ENCODE data around the gene DLAT. TPM values are rescaled to one million over a fixed set of nuclear protein-coding genes. Genes with fewer than 3 reads are reported as not detected.
"Not testable (repeated sequence)": the region's sequence is repeated elsewhere in the genome, so short reads cannot be mapped to it uniquely, and the experiment has no call there.

The DLAT gene
- total RNA-seq, 1 donor from 2014 or later, result 37.6 TPM

DNA sequence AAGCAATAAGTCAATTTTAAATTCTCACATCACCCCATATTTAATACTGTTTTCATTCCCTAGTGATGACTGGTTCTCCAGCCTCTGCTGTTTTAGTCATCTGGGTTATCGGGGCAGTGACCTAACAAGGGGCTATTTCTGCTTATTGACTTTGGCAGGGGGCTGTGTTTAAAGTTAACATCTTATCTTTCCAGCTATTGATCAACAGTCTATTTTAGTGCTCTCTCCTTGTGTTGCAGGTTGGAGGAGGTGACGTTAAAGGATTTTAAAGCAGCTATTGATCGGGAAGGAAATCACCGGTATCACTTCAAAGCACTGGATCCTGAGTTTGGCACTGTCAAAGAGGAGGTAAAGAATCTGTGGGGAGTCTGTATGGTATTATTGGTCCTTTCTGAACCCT is 7.7 kb upstream of the DLAT start:
- Histone ChIP-seq H3K4me3 (ENCODE audit: low read length in 3 of 3) (no peak overlapping the region), H3K27me3 (ENCODE audit: control insufficient read depth in 3 of 3, insufficient read depth in 3 of 3, low read length in 3 of 3) (no peaks in the 10 kb centered on the region), H3K9me3 (ENCODE audit: control insufficient read depth in 3 of 3, low read length in 3 of 3) (no peaks in the 10 kb centered on the region), H3K27ac (ENCODE audit: low read depth, low read length) (peak overlapping the region; percentile 32), H3K9ac (ENCODE audit: low read depth in 1 of 3, low read length in 3 of 3) (no peak overlapping the region), H3K36me3 (ENCODE audit: control insufficient read depth in 3 of 3, insufficient read depth in 3 of 3, low read length in 3 of 3) (peaks cover 8 to 20% (median 15%) of the 10 kb centered on the region in 3 donors), H3K4me1 (ENCODE audit: control insufficient read depth in 3 of 3, insufficient read depth in 3 of 3, low read length in 3 of 3) (peaks cover 0 to 4% (median 0%) of the 10 kb centered on the region in 3 donors)

DNA sequence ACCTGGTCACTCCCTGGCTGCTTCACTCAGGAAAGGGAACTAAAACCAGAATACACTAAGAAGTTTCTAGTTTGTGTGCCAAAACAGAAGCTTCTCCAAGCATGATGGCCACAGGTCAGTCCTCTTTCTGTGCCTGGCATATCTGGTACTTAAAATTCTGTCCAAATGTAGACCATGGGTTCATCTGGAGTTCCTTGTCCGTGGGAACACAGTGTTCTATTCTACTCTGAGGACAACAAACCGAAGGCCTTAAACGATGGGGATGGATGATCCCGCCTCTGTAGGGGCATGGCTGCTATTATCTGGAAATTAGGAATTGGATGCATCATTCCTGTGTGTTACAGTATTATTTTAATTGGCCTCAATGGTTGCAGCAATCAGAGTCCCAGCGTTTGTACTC is 6.1 kb upstream of the DLAT start:
- no peaks in the 10 kb centered on the region for H3K9me3 ChIP-seq (ENCODE audit: control insufficient read depth in 3 of 3, low read length in 3 of 3)
- H3K4me1 ChIP-seq (ENCODE audit: control insufficient read depth in 3 of 3, insufficient read depth in 3 of 3, low read length in 3 of 3), result peaks cover under 1 to 6% (median 3%) of the 10 kb centered on the region in 3 donors
- H3K27ac ChIP-seq (ENCODE audit: low read depth, low read length), result no peak overlapping the region
- H3K27me3 ChIP-seq (ENCODE audit: control insufficient read depth in 3 of 3, insufficient read depth in 3 of 3, low read length in 3 of 3), result no peaks in the 10 kb centered on the region
- peaks cover 8 to 20% (median 15%) of the 10 kb centered on the region in 3 donors for H3K36me3 ChIP-seq (ENCODE audit: control insufficient read depth in 3 of 3, insufficient read depth in 3 of 3, low read length in 3 of 3)
- H3K9ac ChIP-seq (ENCODE audit: low read depth in 1 of 3, low read length in 3 of 3), result no peak overlapping the region
- no peak overlapping the region for H3K4me3 ChIP-seq (ENCODE audit: low read length in 3 of 3)

DNA sequence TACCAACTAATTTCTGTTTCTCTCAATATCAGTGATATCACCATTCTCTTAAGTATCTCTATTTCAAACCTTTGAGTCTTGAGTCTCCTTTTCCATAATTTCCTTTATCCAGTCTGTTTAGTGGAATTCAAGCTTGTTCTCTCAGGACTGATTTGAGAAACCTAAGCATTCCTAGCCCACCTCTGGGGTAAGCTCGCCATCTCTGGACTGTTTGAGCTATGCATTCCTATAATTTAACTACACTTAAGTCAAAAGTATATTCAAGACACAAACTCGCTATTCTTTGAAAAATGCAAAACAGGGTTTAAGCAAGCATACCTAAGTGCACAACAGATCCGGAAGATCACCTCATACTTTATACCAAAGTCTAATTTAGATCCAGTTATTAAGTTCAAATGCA is 2.1 kb upstream of the DLAT start:
- Histone ChIP-seq H3K9ac (ENCODE audit: low read depth in 1 of 3, low read length in 3 of 3) (no peak overlapping the region), H3K9me3 (ENCODE audit: control insufficient read depth in 3 of 3, low read length in 3 of 3) (no peaks in the 10 kb centered on the region), H3K4me1 (ENCODE audit: control insufficient read depth in 3 of 3, insufficient read depth in 3 of 3, low read length in 3 of 3) (peaks cover 8 to 15% (median 13%) of the 10 kb centered on the region in 3 donors), H3K4me3 (ENCODE audit: low read length in 3 of 3) (no peak overlapping the region), H3K36me3 (ENCODE audit: control insufficient read depth in 3 of 3, insufficient read depth in 3 of 3, low read length in 3 of 3) (peaks cover 8 to 15% (median 13%) of the 10 kb centered on the region in 3 donors), H3K27ac (ENCODE audit: low read depth, low read length) (no peak overlapping the region), H3K27me3 (ENCODE audit: control insufficient read depth in 3 of 3, insufficient read depth in 3 of 3, low read length in 3 of 3) (no peaks in the 10 kb centered on the region)

DNA sequence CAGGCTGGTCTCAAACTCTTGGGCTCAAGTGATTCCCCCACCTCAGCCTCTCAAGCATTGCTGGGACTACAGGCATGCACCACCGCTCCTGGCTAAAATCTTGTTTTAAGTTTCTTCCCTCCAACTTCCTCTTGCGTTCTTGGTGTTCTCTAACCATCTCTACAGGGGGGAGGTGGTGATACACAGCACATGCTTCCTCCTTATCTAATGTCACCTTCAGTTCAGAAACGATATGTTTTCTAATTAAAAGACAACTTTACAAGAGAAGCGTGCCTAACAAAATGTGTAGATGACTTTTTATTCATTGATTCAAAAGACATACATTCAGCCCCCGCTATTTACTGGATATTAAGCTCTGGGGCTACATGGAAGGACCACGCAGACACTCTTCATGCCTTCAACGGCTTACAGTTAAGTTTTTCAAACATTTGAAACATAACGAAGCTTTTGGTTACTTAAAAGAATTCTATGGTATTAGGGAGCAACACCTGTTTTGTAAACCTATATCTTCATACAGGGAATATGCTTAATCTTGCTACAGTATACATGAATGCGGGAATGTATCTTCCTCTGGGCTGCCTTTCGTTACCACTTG is 933 bp upstream of the DLAT start:
- no peaks in the 10 kb centered on the region for H3K27me3 ChIP-seq (ENCODE audit: control insufficient read depth in 3 of 3, insufficient read depth in 3 of 3, low read length in 3 of 3)
- H3K9me3 ChIP-seq (ENCODE audit: control insufficient read depth in 3 of 3, low read length in 3 of 3), result no peaks in the 10 kb centered on the region
- H3K4me1 ChIP-seq (ENCODE audit: control insufficient read depth in 3 of 3, insufficient read depth in 3 of 3, low read length in 3 of 3), result peaks cover 8 to 15% (median 13%) of the 10 kb centered on the region in 3 donors
- peak overlapping the region; percentile 96 to 99 (median 98) for H3K9ac ChIP-seq (ENCODE audit: low read depth in 1 of 3, low read length in 3 of 3)
- H3K4me3 ChIP-seq (ENCODE audit: low read length in 3 of 3), result peak overlapping the region; percentile 85 to 99 (median 95)
- peaks cover 12 to 16% (median 14%) of the 10 kb centered on the region in 3 donors for H3K36me3 ChIP-seq (ENCODE audit: control insufficient read depth in 3 of 3, insufficient read depth in 3 of 3, low read length in 3 of 3)
- H3K27ac ChIP-seq (ENCODE audit: low read depth, low read length), result peak overlapping the region; percentile 89

DNA sequence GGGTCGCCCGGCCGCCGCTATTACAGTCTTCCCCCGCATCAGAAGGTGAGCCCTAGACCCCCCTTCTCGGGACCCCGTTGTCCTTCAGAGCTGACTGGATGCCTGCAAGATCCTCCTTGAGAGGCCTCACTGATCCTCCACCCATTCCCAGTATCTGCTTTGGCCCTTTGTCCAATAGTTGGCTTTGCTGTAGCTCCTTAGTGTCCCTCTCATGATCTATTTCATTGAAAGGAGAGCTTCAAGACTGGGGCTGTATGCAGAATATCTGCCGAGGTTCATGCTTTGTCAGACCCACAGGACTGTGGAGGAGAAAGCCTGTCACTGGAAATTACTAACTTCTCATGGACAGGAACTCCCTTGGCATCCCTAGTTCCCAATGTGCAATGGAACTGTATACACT is 499 bp downstream of the DLAT start:
- Histone ChIP-seq H3K27me3 (ENCODE audit: control insufficient read depth in 3 of 3, insufficient read depth in 3 of 3, low read length in 3 of 3) (no peaks in the 10 kb centered on the region), H3K27ac (ENCODE audit: low read depth, low read length) (peak overlapping the region; percentile 89), H3K9ac (ENCODE audit: low read depth in 1 of 3, low read length in 3 of 3) (peak overlapping the region; percentile 96 to 99 (median 98)), H3K4me3 (ENCODE audit: low read length in 3 of 3) (peak overlapping the region; percentile 85 to 99 (median 95)), H3K4me1 (ENCODE audit: control insufficient read depth in 3 of 3, insufficient read depth in 3 of 3, low read length in 3 of 3) (peaks cover 8 to 15% (median 13%) of the 10 kb centered on the region in 3 donors), H3K36me3 (ENCODE audit: control insufficient read depth in 3 of 3, insufficient read depth in 3 of 3, low read length in 3 of 3) (peaks cover 11 to 21% (median 21%) of the 10 kb centered on the region in 3 donors), H3K9me3 (ENCODE audit: control insufficient read depth in 3 of 3, low read length in 3 of 3) (no peaks in the 10 kb centered on the region)

DNA sequence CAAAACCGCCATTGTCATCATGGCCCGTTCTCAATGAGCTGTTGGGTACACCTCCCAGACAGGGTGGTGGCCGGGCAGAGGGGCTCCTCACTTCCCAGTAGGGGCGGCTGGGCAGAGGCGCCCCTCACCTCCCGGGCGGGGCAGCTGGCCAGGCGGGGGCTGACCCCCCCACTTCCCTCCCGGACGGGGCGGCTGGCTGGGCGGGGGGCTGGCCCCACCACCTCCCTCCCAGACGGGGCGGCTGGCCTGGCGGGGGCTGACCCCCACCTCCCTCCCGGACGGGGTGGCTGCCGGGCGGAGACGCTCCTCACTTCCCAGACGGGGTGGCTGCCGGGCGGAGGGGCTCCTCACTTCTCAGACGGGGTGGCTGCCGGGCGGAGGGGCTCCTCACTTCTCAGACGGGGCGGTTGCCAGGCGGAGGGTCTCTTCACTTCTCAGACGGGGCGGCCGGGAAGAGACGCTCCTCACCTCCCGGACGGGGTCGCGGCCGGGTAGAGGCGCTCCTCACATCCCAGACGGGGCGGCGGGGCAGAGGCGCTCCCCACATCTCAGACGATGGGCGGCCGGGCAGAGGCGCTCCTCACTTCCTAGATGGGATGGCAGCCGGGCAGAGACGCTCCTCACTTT is 1.7 kb downstream of the DLAT start:
- H3K9ac ChIP-seq (ENCODE audit: low read depth in 1 of 3, low read length in 3 of 3); H3K4me3 ChIP-seq (ENCODE audit: low read length in 3 of 3); H3K27me3 ChIP-seq (ENCODE audit: control insufficient read depth in 3 of 3, insufficient read depth in 3 of 3, low read length in 3 of 3); H3K9me3 ChIP-seq (ENCODE audit: control insufficient read depth in 3 of 3, low read length in 3 of 3); H3K27ac ChIP-seq (ENCODE audit: low read depth, low read length): not testable (repeated sequence)
- Histone ChIP-seq H3K4me1 (ENCODE audit: control insufficient read depth in 3 of 3, insufficient read depth in 3 of 3, low read length in 3 of 3) (peaks cover 8 to 15% (median 13%) of the 10 kb centered on the region in 3 donors), H3K36me3 (ENCODE audit: control insufficient read depth in 3 of 3, insufficient read depth in 3 of 3, low read length in 3 of 3) (peaks cover 17 to 29% (median 23%) of the 10 kb centered on the region in 3 donors)

DNA sequence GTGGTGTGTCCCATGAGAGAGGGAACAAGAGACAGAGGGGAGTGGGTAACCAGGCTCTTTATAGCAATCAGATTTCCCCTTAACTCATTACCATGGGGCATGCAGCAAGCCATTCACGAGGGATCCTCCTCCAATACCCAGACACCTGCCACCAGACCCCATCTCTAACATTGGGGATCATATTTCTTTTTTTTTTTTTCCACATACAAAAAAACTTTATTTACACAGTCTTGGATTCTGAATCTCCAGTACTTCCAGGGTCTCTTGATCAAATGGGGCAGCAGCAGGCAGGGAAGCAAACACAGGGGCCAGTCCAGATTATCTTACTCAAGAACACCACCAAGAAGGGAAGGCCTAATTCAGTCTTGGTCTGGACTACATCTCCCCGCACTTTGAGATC is 4.3 kb downstream of the DLAT start:
- Histone ChIP-seq H3K4me1 (ENCODE audit: control insufficient read depth in 3 of 3, insufficient read depth in 3 of 3, low read length in 3 of 3) (peaks cover 8 to 12% (median 12%) of the 10 kb centered on the region in 3 donors), H3K27ac (ENCODE audit: low read depth, low read length) (no peak overlapping the region), H3K36me3 (ENCODE audit: control insufficient read depth in 3 of 3, insufficient read depth in 3 of 3, low read length in 3 of 3) (peaks cover 22 to 35% (median 35%) of the 10 kb centered on the region in 3 donors), H3K4me3 (ENCODE audit: low read length in 3 of 3) (no peak overlapping the region), H3K27me3 (ENCODE audit: control insufficient read depth in 3 of 3, insufficient read depth in 3 of 3, low read length in 3 of 3) (no peaks in the 10 kb centered on the region), H3K9me3 (ENCODE audit: control insufficient read depth in 3 of 3, low read length in 3 of 3) (no peaks in the 10 kb centered on the region), H3K9ac (ENCODE audit: low read depth in 1 of 3, low read length in 3 of 3) (no peak overlapping the region)

DNA sequence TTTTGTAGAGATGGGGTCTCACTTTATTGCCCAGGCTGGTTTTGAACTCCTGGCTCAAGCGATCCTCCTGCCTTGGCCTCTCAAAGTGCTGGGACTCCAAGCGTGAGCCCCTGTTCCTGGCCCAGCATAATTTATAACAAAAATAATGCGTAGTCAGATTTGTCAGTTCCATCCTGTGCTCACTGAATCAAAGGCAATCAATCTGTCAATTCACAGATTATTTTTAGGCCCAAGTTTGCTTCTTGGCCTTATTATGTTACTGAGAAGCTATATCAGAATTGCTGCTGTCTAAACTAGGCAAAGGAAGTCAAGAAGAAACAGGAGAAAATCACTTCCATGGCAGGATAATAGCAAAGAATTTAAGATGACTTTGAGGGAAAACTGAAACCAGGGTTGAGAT is 8.7 kb downstream of the DLAT start:
- H3K27me3 ChIP-seq (ENCODE audit: control insufficient read depth in 3 of 3, insufficient read depth in 3 of 3, low read length in 3 of 3), result no peaks in the 10 kb centered on the region
- H3K9me3 ChIP-seq (ENCODE audit: control insufficient read depth in 3 of 3, low read length in 3 of 3), result no peaks in the 10 kb centered on the region
- H3K9ac ChIP-seq (ENCODE audit: low read depth in 1 of 3, low read length in 3 of 3), result peak overlapping the region in 1 of 3 donors; percentile 14
- peaks cover 25 to 42% (median 42%) of the 10 kb centered on the region in 3 donors for H3K36me3 ChIP-seq (ENCODE audit: control insufficient read depth in 3 of 3, insufficient read depth in 3 of 3, low read length in 3 of 3)
- peaks cover 4 to 5% (median 4%) of the 10 kb centered on the region in 3 donors for H3K4me1 ChIP-seq (ENCODE audit: control insufficient read depth in 3 of 3, insufficient read depth in 3 of 3, low read length in 3 of 3)
- H3K4me3 ChIP-seq (ENCODE audit: low read length in 3 of 3), result no peak overlapping the region
- peak overlapping the region; percentile 63 for H3K27ac ChIP-seq (ENCODE audit: low read depth, low read length)

DNA sequence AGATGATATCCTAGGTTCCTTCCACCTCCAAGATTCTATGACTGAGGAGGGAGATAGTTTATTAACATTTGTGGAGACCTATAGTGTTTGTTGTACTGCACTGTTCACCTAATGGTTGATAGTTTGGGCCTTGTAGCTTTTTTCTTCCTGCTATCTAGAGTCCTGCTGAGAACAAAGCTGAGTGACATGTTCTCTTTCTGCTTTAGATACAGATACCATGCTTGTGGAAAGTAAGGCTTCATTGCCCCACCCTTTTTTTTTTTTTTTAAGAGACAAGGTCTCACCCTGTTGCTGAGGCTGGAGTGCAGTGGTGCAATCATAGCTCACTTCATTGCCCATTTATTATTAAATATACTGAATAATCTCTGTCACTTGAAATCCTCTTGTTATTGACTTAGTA is 12.3 kb downstream of the DLAT start:
- peaks cover 15 to 39% (median 32%) of the 10 kb centered on the region in 3 donors for H3K36me3 ChIP-seq (ENCODE audit: control insufficient read depth in 3 of 3, insufficient read depth in 3 of 3, low read length in 3 of 3)
- no peak overlapping the region for H3K9ac ChIP-seq (ENCODE audit: low read depth in 1 of 3, low read length in 3 of 3)
- H3K4me1 ChIP-seq (ENCODE audit: control insufficient read depth in 3 of 3, insufficient read depth in 3 of 3, low read length in 3 of 3), result peaks cover 4 to 5% (median 4%) of the 10 kb centered on the region in 3 donors
- H3K27ac ChIP-seq (ENCODE audit: low read depth, low read length), result no peak overlapping the region
- H3K9me3 ChIP-seq (ENCODE audit: control insufficient read depth in 3 of 3, low read length in 3 of 3), result no peaks in the 10 kb centered on the region
- no peak overlapping the region for H3K4me3 ChIP-seq (ENCODE audit: low read length in 3 of 3)
- H3K27me3 ChIP-seq (ENCODE audit: control insufficient read depth in 3 of 3, insufficient read depth in 3 of 3, low read length in 3 of 3), result no peaks in the 10 kb centered on the region

All from skeletal muscle tissue (tissue), 4 donors.